Thyroid gland (tissue), 4 donors: ENCODE results near the gene TYR.

Source experiments
- POLR2A ChIP-seq, 2 donors: fragments of 450-650 bp; IDR thresholded peaks; one replicate each; pipeline ENCODE4 v1.6.1; 2017; ENCODE audit warnings: antibody characterized with exemption in 2 of 2, mild to moderate bottlenecking in 2 of 2, moderate library complexity in 1 of 2
- TF ChIP-seq, protein P1 (sequence below), 6 experiments: fragments of 200-600 bp in 3 of 6; fragments of 450-650 bp in 3 of 6; sonication (generic) in 3 of 6; IDR thresholded peaks; one replicate each; pipeline ENCODE4 v1.5.1; 2016 to 2019; ENCODE audit warnings: antibody characterized with exemption in 6 of 6, mild to moderate bottlenecking in 2 of 6, inconsistent platforms in 1 of 6, moderate library complexity in 1 of 6

DNA sequence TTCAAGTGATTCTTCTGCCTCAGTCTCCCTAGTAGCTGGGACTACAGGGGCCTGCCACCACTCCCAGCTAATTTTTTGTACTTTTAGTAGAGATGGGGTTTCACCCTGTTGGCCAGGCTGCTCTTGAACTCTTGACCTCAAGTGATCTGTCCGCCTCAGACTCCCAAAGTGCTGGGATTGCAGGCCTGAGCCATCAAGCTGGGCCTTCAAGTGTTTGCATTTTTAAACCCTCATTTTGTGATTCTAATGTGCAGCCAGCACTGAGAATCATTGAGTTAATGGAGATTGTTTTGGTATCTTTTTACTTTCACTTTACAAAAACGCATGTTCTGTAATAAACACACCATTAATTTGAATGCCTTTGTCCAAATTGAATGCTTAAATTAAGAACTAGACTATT, 3.4 kb downstream of the TYR start:
- TF ChIP-seq, protein P1, sequence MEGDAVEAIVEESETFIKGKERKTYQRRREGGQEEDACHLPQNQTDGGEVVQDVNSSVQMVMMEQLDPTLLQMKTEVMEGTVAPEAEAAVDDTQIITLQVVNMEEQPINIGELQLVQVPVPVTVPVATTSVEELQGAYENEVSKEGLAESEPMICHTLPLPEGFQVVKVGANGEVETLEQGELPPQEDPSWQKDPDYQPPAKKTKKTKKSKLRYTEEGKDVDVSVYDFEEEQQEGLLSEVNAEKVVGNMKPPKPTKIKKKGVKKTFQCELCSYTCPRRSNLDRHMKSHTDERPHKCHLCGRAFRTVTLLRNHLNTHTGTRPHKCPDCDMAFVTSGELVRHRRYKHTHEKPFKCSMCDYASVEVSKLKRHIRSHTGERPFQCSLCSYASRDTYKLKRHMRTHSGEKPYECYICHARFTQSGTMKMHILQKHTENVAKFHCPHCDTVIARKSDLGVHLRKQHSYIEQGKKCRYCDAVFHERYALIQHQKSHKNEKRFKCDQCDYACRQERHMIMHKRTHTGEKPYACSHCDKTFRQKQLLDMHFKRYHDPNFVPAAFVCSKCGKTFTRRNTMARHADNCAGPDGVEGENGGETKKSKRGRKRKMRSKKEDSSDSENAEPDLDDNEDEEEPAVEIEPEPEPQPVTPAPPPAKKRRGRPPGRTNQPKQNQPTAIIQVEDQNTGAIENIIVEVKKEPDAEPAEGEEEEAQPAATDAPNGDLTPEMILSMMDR (IDR thresholded peaks at IDR 0.05) = no peak
- no peak for TF ChIP-seq POLR2A (IDR thresholded peaks at IDR 0.05)
